Measurements from ENCODE around the gene C10orf105.

DNA sequence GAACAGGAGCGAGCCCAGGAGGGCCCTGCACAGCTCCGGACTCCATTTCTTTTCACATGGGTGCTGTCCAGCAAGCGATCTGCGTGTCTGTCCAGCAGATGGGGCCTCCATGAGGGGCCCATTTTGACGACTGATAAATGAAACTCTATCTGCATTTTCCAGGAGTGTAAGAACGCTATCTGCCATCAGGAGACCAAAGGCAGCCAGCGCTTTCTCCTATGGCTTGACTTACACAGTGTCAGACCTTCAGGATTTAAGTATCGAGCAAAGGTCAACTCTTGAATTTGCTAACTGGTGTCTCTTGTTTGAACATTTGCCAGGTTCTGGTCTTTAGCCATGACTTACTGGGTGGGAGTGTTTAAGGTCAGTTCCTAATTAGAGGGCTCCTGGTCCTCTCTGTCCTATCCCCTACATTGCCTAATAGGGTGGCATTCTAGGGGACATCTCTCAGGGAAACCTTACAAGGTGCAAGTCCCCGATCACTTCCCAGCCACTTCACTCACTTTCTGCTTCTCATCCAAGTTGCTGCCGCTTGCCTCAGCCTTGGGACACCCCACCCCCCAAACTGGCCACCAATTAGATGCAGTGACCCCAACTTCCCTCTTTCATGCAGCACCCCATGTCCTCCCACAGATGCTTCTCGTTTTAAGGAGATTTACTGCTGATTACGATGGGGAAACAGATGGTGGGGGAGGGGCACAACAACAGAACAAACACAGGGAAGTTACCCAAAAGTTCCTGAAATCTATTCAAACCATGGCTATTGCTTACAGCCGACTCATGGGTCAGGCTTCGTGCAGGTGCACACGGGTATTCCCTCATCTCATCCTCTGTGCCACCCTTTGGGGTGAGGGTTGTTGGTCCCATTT is 33.7 kb upstream of the C10orf105 start:
- TF ChIP-seq, protein P1, sequence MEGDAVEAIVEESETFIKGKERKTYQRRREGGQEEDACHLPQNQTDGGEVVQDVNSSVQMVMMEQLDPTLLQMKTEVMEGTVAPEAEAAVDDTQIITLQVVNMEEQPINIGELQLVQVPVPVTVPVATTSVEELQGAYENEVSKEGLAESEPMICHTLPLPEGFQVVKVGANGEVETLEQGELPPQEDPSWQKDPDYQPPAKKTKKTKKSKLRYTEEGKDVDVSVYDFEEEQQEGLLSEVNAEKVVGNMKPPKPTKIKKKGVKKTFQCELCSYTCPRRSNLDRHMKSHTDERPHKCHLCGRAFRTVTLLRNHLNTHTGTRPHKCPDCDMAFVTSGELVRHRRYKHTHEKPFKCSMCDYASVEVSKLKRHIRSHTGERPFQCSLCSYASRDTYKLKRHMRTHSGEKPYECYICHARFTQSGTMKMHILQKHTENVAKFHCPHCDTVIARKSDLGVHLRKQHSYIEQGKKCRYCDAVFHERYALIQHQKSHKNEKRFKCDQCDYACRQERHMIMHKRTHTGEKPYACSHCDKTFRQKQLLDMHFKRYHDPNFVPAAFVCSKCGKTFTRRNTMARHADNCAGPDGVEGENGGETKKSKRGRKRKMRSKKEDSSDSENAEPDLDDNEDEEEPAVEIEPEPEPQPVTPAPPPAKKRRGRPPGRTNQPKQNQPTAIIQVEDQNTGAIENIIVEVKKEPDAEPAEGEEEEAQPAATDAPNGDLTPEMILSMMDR (conservative IDR thresholded peaks at IDR 0.05; ENCODE audit: low read length), result no peak
- no peak for TF ChIP-seq EZH2phosphoT487 (IDR thresholded peaks at IDR 0.05; ENCODE audit: borderline replicate concordance, low read depth, low read length)

Data from OCI-LY7 (cell line).